Keratinocyte (primary cell): ENCODE data around the gene ADGRG1.

Experiments used
- CTCF ChIP-seq, 3 experiments: IDR thresholded peaks in 1 of 3; conservative IDR thresholded peaks in 1 of 3; optimal IDR thresholded peaks in 1 of 3; 2 replicates in 2 of 3; 3 replicates in 1 of 3; pipeline versions ENCODE3 to v1.5.1; 2011; ENCODE audit warnings: low read length in 3 of 3, mild to moderate bottlenecking in 3 of 3, moderate library complexity in 2 of 3, control low read depth in 1 of 3, inconsistent platforms in 1 of 3; ENCODE audit not compliant: insufficient read depth in 2 of 3; ENCODE audit errors: extremely low read depth in 1 of 3
- EZH2 ChIP-seq: IDR thresholded peaks from one replicate; pipeline ENCODE4 v1.6.1; 2012; ENCODE audit warnings: inconsistent platforms, mild to moderate bottlenecking, low read length, moderate library complexity

GRCh38 chr16:57620335-57621231 is 7.8 kb upstream of the ADGRG1 start:
- TF ChIP-seq CTCF (optimal IDR thresholded peaks at IDR 0.05 in 1 of 3, IDR thresholded peaks at IDR 0.05 in 1 of 3, conservative IDR thresholded peaks at IDR 0.05 in 1 of 3; ENCODE audit: extremely low read depth in 1 of 3, insufficient read depth in 2 of 3, low read length in 3 of 3) (no peak), EZH2 (no peak)
